ENCODE measurements around the gene FLVCR2. TPM values are rescaled to one million over a fixed set of nuclear protein-coding genes. Genes with fewer than 3 reads are reported as not detected.

FLVCR2 gene
- total and polyA plus RNA-seq, 2 of the 13 experiments (the other 11 are each of a cell fraction or from before 2014, with no cell fraction given), result 9.9 to 10.5 TPM

GRCh38 chr14:75627406-75627805, 49.0 kb downstream of the FLVCR2 start (continued):
- TF ChIP-seq ZNF710 (CRISPR knock-in tag; IDR thresholded peaks at IDR 0.05; ENCODE audit: borderline replicate concordance) (no peak), TAF1 (CRISPR knock-in tag; IDR thresholded peaks at IDR 0.05) (no peak), ZNF891 (CRISPR knock-in tag; IDR thresholded peaks at IDR 0.05) (no peak), ZBTB8A (CRISPR knock-in tag; IDR thresholded peaks at IDR 0.05; ENCODE audit: borderline replicate concordance, low read depth) (no peak), SOX13 (IDR thresholded peaks at IDR 0.05) (no peak), SOX13 (CRISPR knock-in tag; conservative IDR thresholded peaks at IDR 0.05 in 1 of 2, IDR thresholded peaks at IDR 0.05 in 1 of 2) (peak in 1 of 2 experiments; percentile 40; a peak in 1 of 4 replicates), TFAP4 (IDR thresholded peaks at IDR 0.05; ENCODE audit: borderline replicate concordance, low read depth) (no peak), ZNF281 (CRISPR knock-in tag; IDR thresholded peaks at IDR 0.05; ENCODE audit: borderline replicate concordance) (no peak), GMEB2 (CRISPR knock-in tag; IDR thresholded peaks at IDR 0.05; ENCODE audit: low read depth) (no peak), MTA3 (CRISPR knock-in tag; IDR thresholded peaks at IDR 0.05) (no peak), SRSF1 (optimal IDR thresholded peaks at IDR 0.05; ENCODE audit: low read depth, low read length) (no peak), CSRNP1 (CRISPR knock-in tag; IDR thresholded peaks at IDR 0.05) (no peak), ZFP36L2 (CRISPR knock-in tag; IDR thresholded peaks at IDR 0.05) (no peak), CEBPG (CRISPR knock-in tag; IDR thresholded peaks at IDR 0.05) (0 out of 2 replicates have a peak, but pooled peaks have one; percentile 3), DPF2 (CRISPR knock-in tag; IDR thresholded peaks at IDR 0.05; ENCODE audit: borderline replicate concordance, low read depth) (peak; percentile 25; the same call in 1 of the 2 replicates), ARNT2 (CRISPR knock-in tag; IDR thresholded peaks at IDR 0.05; ENCODE audit: low read depth) (no peak), ZNF772 (CRISPR knock-in tag; IDR thresholded peaks at IDR 0.05) (no peak), ZNF17 (CRISPR knock-in tag; IDR thresholded peaks at IDR 0.05) (no peak), ZNF235 (CRISPR knock-in tag; IDR thresholded peaks at IDR 0.05; ENCODE audit: borderline replicate concordance) (no peak), ZSCAN5A (CRISPR knock-in tag; IDR thresholded peaks at IDR 0.05; ENCODE audit: borderline replicate concordance) (no peak)

Data from HepG2 (cell line).